Stimulated activated CD4-positive, alpha-beta T cell treated with anti-CD3 and anti-CD28 coated beads, TNF-alpha, amount 100 ng/mL, for 4 hours (primary cell): Measurements from ENCODE around the gene CDH8.
"Not testable (repeated sequence)": the region's sequence is repeated elsewhere in the genome, so short reads cannot be mapped to it uniquely, and the experiment has no call there.

ENCODE experiments used
- DNase-seq, 3 experiments: peaks; one replicate each; pipeline ENCODE4 v3.0.0-alpha.2; 2020; ENCODE audit warnings: low read depth in 3 of 3

The CDH8 gene

GRCh38 chr16:61791464-61791863 is 244.8 kb downstream of the CDH8 start:
- no peak for DNase-seq

GRCh38 chr16:61781855-61782254 is 254.4 kb downstream of the CDH8 start:
- not testable (repeated sequence) for DNase-seq

GRCh38 chr16:61780161-61780560 is 256.1 kb downstream of the CDH8 start:
- DNase-seq, result no peak

- no peak for DNase-seq
Observed at GRCh38 chr16:61770301-61770700, 265.9 kb downstream of the CDH8 start.

DNA sequence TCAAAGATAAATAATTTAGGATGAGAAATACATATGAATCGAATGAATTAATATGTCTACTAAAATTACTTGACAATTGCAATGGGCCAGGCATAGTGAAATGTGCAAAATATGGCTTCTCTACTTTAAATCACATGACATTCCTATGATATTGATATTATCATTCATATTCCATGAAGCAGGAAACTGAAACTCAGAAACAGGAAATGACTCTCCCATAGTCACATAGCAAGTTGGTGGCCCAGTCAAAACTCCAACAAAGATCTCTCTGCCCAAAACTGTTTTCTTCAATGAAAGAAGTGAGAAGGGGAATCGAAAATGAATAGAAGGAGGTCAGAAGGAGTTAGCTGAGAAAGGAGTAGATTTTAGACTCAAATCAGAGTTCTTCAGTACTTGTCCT is 272.2 kb downstream of the CDH8 start:
- DNase-seq, result no peak

DNA sequence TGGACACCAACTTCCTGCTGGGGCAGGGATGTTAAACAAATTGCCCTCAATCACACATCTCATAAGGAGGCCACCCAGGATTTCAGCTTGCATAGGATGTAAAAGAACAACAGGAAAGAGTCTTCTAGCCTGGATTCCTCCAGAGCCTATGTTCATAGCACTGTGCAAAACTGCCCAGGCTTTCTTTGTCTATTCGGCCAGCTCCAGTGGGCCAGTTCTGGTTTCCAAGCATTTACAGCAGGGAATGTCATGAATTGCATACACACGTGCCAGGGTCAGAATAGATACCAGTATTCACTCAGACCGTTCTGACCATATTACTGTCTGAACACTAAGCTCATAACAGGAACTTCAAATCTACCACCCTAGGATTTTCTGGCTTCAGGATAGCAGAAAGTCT is 273.2 kb downstream of the CDH8 start:
- no peak for DNase-seq

DNA sequence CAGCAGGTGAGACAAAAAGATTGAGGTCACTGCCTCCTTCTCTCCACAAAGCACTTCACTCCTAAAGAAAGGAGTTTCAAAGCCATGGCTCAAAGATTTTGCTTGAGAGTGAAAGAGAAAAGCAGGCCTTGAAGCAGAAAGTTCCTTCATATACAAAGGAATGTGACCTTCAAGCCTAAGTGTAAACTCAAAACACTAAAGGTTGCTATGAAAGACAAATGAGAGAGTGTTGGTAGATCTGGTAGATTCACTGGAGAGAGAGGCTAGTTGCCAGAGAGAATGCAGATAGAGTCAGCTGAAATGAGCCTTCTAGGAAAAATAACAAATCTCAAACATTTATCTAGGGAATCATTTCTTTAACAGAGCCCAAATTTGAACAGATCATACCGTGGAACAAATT is 305.2 kb downstream of the CDH8 start:
- DNase-seq, result no peak

DNA sequence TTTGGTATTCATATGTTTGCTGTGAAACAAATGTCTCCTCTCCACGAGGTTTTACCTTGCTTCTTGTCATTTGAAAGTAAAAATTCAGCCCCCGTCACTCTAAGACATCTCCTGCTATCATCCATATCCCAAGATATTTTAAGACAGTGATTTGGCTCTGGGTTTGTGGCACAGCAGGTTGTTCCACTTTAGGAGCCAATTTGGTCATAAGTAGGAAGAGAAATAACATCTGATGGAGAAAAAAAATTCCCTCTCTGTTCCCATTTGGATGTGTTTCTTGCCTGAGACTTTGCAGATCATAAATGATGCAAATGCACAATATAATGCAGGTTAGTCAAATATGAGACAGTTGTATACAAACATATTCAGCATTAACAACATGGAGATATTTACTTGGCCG is 309.5 kb downstream of the CDH8 start:
- no peak for DNase-seq

- DNase-seq, result no peak
Observed at GRCh38 chr16:61726125-61726524, 310.1 kb downstream of the CDH8 start.

- DNase-seq, result no peak
Observed at GRCh38 chr16:61721544-61721943, 314.7 kb downstream of the CDH8 start.

GRCh38 chr16:61715393-61715792 is 320.8 kb downstream of the CDH8 start:
- no peak for DNase-seq

- no peak for DNase-seq
Observed at GRCh38 chr16:61713787-61714186, 322.5 kb downstream of the CDH8 start.

GRCh38 chr16:61699640-61700039 is 336.6 kb downstream of the CDH8 start:
- not testable (repeated sequence) for DNase-seq

DNA sequence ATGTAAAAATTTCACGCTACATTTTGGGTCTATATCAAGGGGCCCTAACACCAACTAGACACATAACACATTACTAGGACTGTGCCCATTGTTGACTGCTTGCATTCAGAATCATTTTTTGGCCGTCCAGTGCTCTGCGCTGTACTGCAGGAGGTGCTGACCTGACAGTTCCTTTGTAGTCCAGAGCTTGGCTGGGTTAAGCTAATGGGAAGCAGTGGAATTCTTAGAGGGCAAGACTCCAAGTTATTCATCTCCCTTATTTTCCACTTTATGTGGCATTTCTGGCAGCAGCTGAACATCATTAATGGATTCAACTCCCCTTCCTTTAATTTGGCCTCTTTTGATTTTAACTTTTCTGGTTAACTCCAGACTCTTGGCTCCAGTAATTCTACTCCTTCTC is 351.7 kb downstream of the CDH8 start:
- no peak for DNase-seq

DNA sequence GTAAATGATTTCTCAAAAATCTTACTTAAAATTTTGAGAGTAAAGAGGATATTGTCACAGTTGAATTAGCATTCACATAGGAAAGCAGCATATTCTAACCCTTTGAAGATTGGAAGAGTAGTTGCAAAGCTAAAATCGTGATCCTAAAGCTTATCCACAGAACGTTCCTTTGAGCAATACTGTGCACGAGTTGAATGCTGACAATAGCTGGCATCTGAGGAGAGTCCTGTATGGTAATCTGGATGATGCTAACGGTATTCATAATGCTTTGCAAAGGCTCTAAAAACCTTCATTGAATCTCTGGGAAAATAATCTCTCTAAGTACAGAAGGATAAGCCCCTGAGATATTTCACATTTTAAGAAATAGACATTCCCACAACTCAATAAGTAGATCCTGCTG is 354.6 kb downstream of the CDH8 start:
- no peak for DNase-seq

- DNase-seq, result no peak
Observed at GRCh38 chr16:61681124-61681523, 355.1 kb downstream of the CDH8 start.

DNA sequence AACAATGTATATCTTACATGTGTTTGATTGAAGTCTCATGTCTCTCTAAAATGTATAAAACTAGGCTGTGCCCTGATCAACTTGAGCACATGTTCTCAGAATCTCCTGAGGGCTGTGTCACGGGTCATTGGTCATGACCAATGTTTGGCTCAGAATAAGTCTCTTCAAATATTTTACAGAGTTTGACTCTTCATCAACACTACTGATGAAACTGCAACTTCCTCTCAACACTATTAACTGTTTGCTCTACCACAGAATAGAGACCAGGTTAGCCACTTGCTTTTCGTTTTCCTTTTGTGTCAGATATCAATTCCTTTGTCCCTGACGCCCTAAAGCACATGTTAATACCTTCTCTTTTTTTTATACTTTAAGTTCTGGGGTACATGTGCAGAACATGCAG is 358.1 kb downstream of the CDH8 start:
- DNase-seq, result no peak

DNA sequence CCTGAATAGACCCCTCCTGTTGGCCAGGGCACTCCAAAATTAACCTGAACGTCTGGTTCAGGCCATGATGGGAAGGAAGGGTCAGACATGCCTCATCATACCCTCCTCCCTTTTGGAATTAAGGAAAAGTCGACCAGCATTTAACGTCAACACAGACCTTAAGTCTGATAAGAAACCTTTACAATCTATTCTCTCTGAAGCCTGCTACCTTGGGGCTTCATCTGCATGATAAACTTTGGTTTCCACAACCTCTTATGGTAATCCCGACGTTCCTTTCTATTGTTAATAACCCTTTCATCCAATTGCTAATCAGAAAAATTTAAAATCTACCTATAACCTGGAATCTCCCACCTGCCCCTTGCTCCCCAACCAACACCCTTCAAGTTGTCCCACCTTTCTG is 358.5 kb downstream of the CDH8 start:
- DNase-seq, result no peak

DNA sequence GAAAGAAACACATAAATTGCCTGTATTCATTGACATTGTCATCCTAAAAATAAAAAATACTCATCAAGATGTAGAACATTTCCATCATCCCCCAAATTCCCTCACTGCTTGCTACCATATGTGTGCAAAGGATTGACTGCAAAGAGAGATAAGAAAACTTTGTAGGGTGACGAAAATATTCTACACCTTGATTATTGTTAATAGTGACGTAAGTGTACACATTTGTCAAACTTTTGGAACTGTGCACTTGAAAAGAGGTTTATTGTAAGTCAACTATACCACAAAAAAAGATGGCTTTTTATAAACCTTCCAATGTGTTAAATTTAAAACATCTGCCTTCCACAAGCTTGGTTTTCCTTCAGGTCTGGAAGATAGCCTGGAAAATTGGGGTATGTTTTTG is 359.5 kb downstream of the CDH8 start:
- no peak for DNase-seq

DNA sequence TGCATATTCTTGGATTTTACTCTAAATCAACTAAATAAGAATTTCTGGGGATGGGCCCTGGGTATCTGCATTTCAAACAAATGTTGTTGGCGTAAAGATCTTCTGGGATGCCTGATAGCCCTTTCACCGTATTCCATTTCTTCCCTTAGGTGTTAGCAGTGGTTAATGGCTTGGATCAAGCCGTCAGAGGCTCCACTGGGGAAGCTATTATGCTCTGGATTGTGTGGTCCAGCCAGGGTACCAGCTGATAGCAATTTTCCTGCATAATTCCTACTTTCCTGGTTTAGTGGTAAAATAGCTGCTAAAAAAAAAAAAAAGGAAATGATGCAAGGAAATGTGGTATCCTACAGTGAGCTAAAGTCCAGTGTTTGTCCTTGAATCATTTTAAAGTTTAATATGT is 365.1 kb downstream of the CDH8 start:
- no peak for DNase-seq

DNA sequence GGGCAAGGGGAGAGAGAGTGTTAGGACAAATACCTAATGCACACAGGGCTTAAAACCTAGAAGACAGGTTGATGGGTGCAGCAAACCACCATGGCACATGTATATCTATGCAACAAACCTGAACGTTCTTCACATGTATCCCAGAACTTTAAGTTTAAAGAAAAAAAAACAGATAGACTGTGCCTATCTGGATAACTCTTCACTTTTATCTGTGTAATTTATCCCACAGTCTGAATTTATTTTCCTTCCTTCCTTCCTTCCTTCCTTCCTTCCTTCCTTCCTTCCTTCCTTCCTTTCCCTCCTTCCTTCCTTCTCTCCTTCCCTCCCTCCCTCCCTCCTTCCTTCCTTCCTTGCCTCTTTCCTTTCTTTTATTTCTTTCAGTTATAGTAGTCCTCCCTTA is 370.7 kb downstream of the CDH8 start:
- no peak for DNase-seq

DNA sequence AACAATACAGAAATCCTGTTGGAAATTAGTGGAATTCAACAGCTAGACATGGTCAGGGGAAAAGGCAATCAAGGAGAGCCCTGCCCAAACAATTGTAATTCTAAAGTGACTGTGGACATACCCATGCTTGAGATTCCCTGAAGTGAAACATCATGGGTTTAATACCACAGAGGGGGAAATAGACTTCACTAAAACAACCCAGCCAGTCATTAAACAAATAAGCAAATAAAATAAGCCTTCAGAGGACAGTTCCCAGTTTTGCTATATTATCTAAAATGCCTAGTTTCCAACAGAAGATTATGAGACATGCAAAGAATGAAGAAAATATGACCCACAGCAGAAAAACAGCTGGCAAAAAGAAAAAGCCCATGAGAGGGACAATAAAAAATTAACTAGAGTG is 376.3 kb downstream of the CDH8 start:
- no peak for DNase-seq

- DNase-seq, result no peak
Observed at GRCh38 chr16:61654962-61655361, 381.3 kb downstream of the CDH8 start.

DNA sequence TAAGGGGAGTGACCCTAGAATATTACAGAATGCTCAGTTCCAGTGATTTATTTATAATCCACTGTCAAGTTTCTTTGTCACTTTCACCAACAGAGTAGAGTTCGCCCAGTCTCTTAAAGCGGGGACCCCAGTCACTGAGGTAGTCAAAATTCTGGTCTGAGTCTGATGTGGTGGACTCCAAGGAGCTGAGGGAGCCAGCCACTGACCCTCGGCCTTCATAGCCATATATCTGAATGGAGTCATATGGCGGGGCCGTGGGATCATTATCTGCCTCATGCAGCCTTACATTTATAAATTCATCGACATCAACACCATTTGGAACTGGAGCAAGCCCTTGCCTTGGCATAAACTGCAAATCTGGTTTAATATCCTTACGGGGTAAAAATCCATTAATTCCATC is 382.7 kb downstream of the CDH8 start:
- no peak for DNase-seq

- DNase-seq, result no peak
Observed at GRCh38 chr16:61645561-61645960, 390.7 kb downstream of the CDH8 start.
